Activated T-helper 17 cell treated with anti-CD3 and anti-CD28 coated beads, Interleukin-2, amount 50 U/mL, for 72 hours (primary cell): Measurements from ENCODE around the gene PSMG3. TPM values are rescaled to one million over a fixed set of nuclear protein-coding genes. Genes with fewer than 3 reads are reported as not detected.
"Not testable (repeated sequence)": the region's sequence is repeated elsewhere in the genome, so short reads cannot be mapped to it uniquely, and the experiment has no call there.

ENCODE experiments used
- ATAC-seq: fragments of 150-1000 bp; cut with Tn5 transposase; replicated peaks from 2 replicates; pipeline ENCODE4 v1.10.0; 2021; ENCODE audit warnings: mild to moderate bottlenecking, moderate library complexity
- H3K27ac Mint-ChIP-seq: one replicate; pipeline ENCODE4 v1.8.0; 2022; ENCODE audit warnings: mixed read lengths
- H3K27me3 Mint-ChIP-seq: one replicate; pipeline ENCODE4 v1.8.0; 2022; ENCODE audit warnings: mixed read lengths
- H3K36me3 Mint-ChIP-seq: one replicate; pipeline ENCODE4 v1.8.0; 2022; ENCODE audit warnings: low read depth, mild to moderate bottlenecking, mixed read lengths
- H3K4me1 Mint-ChIP-seq: one replicate; pipeline ENCODE4 v1.8.0; 2022; ENCODE audit warnings: mixed read lengths
- H3K4me3 Mint-ChIP-seq: one replicate; pipeline ENCODE4 v1.8.0; 2022; ENCODE audit warnings: mild to moderate bottlenecking, mixed read lengths
- H3K9me3 Mint-ChIP-seq: one replicate; pipeline ENCODE4 v1.8.0; 2022; ENCODE audit warnings: mixed read lengths
- total RNA-seq, 2 donors: library from RNA; stranded (reverse); gene quantifications; one replicate each; pipeline ENCODE4 v1.2.3, GENCODE V29; 2022

Gene PSMG3
- total RNA-seq, 2 donors from 2014 or later, result 26.4 to 46.4 TPM

DNA sequence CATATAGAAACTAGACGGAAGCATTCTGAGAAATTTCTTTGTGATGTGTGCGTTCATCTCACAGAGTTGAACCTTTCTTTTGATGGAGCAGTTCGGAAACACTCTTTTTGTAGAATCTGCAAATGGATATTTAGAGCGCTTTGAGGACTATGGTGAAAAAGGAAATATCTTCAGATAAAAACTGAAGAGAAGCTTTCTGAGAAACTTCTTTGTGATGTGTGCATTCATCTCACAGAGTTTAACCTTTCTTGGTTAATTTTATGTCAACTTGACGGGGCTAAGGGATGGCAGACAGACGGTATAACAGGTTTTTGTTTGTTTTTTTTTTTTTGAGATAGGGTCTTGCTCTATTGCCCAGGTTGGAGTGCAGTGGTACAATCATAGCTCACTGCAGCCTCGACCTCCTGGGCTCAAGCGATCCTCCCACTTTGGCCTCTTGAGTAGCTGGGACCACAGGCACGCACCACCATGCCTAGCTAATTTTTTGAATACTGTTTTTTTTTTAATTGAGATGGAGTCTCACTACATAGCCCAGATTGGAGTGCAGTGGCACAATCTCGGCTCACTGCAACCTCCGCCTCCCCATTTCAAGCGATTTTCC, 50.4 kb downstream of the PSMG3 start:
- H3K9me3 Mint-ChIP-seq, H3K27ac Mint-ChIP-seq, H3K4me3 Mint-ChIP-seq, H3K4me1 Mint-ChIP-seq, ATAC-seq, H3K27me3 Mint-ChIP-seq, H3K36me3 Mint-ChIP-seq: not testable (repeated sequence)

Other genes with a start within 250 kb of the PSMG3 start
- gene MICALL2, start 110.6 kb downstream of the PSMG3 start, total RNA-seq, result 1 to 10 TPM; 1.8 to 5.1 TPM
- gene INTS1, start 65.6 kb downstream of the PSMG3 start, total RNA-seq, result 100 to 1,000 TPM; 116 to 147 TPM
- 10 to 100 TPM; 40.1 to 41.5 TPM for gene MAFK, start 39.3 kb downstream of the PSMG3 start, total RNA-seq
- not detected for gene TMEM184A, start 13.8 kb downstream of the PSMG3 start, total RNA-seq
- gene ELFN1, start 100.2 kb upstream of the PSMG3 start, total RNA-seq, result under 1 TPM; 0.06 to 0.19 TPM